NCI-H1436 (cell line): ENCODE measurements around the gene DDR1.
"Not testable (repeated sequence)": the region's sequence is repeated elsewhere in the genome, so short reads cannot be mapped to it uniquely, and the experiment has no call there.

Source experiments
- DNase-seq: peaks from one replicate; lab custom pipeline; 2025; lab: John Stamatoyannopoulos, UW

Gene DDR1

DNA sequence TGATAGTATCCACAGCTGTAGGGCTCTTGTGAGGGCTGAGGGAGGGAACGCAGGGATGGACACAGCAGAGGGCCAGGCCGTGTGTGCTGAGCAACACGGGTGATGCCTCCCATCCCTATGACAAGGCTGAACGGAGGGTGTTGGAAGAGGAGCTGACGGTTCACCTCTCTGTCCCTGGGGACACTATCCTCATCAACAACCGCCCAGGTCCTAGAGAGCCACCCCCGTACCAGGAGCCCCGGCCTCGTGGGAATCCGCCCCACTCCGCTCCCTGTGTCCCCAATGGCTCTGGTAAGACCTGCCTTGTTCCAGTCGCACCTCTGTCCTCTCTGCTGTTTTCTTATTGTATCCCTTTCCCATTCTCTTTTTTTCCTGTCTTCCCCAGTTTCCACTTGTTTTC, 10.1 kb downstream of the DDR1 start:
- DNase-seq = no peak

DNA sequence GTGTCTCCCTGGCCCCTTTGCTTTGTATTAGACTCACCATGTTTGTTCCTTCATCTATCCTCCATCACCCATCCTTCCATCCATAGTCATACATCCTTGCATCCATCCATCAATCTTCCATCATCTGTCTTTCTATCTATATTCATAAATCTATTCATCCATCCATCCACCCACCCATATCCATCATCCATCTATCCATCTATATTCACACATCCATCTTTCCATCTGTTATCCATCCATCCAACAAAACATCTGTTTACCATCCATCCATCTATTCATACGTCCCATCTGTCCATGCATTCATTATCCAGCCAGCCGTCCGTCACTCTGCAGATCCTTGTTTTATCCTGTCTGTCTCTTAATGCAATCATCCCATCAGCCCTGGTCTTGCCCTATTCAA, 10.6 kb downstream of the DDR1 start:
- DNase-seq = no peak

DNA sequence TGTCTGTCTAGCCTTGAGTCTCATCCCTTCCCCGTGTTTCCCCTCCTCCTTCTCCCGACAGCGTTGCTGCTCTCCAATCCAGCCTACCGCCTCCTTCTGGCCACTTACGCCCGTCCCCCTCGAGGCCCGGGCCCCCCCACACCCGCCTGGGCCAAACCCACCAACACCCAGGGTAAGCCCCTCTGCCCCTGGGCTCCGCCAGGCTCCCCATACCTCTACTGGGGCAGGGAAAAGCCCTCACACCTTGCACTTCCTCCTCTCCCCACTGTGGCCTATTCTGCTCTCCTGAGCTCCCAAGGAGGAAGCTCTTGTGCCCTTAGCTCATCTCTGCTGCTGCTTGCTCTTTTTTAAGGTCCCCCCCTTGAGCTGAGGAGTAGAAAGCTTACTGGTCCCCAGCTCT, 11.0 kb downstream of the DDR1 start:
- DNase-seq = no peak

DNA sequence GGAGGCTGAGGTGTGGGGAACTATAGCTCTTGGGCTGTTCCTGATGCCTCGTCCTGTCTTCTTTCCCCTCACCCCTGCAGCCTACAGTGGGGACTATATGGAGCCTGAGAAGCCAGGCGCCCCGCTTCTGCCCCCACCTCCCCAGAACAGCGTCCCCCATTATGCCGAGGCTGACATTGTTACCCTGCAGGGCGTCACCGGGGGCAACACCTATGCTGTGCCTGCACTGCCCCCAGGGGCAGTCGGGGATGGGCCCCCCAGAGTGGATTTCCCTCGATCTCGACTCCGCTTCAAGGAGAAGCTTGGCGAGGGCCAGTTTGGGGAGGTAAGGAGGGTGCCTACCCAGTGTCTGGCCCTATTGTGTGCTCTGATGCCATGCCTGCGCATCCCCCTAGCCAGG, 12.2 kb downstream of the DDR1 start:
- DNase-seq = no peak

DNA sequence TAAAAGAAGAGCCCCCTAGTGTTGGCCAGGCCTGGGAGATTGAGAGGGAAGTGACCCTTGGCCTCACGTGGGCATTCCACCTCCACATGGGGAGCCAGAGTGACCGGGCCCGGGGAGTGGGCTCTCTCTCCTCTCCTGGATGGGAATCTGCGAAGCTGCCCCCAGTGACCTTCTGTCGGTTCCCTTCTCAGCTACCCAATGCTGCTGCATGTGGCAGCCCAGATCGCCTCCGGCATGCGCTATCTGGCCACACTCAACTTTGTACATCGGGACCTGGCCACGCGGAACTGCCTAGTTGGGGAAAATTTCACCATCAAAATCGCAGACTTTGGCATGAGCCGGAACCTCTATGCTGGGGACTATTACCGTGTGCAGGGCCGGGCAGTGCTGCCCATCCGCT, 13.6 kb downstream of the DDR1 start:
- no peak for DNase-seq

DNA sequence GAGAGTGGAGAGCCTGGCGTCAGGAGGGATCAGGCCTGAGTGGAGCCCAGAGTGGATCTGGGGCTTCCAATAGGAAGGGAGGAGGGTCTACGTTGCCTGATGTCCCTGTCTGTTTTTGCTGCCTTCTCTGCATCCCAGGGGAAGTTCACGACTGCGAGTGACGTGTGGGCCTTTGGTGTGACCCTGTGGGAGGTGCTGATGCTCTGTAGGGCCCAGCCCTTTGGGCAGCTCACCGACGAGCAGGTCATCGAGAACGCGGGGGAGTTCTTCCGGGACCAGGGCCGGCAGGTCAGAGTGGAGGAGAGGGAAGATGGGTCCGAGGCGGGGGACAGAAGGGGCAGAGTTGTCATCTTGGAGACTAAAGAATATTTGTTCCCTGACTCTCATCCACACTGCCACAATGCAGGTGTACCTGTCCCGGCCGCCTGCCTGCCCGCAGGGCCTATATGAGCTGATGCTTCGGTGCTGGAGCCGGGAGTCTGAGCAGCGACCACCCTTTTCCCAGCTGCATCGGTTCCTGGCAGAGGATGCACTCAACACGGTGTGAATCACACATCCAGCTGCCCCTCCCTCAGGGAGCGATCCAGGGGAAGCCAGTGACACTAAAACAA, 14.5 kb downstream of the DDR1 start:
- DNase-seq = no peak

DNA sequence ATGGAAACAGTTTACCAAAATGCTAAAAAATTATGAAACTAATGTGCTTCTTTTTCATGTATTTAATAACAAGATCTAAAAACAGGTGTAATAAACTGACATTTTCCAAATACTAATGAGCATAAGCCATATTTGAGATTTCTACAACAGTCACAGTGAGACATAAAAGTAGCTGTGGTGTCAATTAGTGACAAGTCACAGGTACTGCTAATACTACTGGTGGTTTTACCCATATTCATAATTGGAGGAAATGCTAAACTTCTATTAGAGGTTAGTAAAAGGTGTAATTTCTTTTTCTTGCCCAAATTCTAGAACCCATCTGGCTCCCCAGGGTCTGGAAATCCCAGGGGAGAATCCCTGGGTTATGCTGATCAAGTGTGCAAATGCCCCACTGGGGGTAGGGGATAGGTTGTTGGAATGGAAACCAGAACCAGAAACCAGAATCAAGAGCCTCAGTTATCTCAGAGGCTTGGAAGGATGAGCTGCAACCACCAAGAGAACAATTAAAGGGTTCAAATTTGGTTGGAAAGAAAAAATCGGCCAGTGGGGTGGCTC, 16.6 kb downstream of the DDR1 start:
- no peak for DNase-seq

DNA sequence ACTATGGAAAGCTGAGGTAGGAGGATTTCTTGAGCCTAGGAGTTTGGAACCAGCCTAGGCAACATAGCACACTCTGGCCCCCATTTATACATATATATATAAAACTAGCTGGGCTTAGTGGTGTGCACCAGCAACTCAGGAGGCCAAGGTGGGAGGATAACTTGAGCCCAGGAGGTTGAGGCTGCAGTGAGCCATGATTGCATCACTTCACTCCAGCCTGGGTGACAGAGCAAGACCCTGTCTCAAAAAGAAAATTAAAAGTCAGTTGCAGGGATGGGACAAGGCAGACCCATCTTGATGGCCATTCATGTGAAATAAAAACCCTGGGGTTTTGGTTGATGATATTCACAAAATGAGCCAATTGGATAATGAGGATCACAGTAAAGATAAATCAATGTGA, 17.1 kb downstream of the DDR1 start:
- no peak for DNase-seq

DNA sequence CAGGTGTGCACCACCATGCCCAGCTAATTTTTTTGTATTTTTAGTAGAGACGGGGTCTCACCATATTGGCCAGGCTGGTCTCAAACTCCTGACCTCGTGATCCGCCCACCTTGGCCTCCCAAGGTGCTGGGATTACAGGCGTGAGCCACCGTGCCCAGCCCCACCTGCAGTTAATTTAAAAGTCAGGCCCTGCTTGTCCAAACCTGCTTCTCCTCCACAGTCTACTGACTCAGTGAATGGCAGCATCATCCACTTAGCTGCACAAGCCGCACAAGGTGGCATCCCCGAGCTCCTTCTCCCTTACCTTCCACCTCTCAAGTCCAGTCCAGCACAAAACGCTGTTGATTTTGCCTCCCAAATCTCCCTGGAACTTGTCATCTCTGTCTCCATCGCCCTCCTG, 17.9 kb downstream of the DDR1 start:
- DNase-seq = not testable (repeated sequence)

DNA sequence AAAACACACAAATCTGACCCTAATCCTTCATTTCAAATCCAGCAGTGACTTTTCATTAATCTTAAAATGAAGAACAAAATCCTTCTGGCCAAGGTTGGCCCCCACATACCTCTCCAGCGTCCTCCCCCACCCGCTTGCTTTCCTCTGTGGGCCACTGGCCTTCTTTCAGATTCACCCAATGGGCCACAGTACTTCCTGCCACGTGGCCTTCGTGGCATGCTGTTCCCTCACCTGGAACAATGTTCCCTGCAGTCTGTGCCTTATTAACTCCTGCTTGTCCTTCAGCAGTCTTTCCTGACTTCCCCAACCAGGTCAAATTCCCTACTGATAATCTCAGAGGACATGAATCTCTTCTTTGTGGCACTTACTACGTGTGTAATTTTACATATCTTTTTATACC, 18.4 kb downstream of the DDR1 start:
- no peak for DNase-seq

DNA sequence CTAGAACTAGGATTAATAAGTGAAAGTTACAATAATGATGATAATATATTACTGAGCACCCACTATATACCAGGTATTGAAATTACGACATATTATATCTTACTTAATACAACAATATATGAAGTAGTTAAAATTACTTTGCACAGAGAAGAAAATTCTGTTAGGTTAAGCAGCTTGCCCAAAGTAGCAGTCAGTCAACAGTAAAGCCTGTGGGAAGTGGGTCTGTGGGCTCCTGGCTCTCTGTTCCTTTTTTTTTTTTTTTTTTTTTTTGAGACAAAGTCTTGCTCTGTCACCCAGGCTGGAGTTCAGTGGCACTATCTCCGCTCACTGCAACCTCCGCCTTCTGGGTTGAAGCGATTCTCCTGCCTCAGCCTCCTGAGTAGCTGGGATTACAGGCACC, 18.9 kb downstream of the DDR1 start:
- DNase-seq = no peak

DNA sequence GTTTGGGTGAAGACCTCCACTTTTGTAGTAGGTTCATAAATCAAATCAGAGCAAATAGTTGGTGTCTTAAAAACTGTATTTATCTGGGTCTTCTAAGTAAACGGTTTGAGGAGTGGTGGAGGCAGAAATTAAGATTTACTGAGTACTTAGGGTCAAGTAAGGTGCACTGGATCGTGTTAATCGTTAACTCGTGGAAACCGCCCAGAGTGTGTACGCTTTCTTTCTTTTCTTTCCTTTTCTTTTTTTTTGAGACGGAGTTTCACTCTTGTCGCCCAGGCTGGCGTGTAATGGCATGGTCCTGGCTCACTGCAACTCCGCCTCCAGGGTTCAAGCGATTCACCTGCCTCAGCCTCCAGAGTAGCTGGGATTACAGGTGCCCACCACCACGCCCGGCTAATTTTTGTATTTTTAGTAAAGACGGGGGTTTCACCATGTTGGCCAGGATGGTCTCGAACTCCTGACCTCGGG, 23.0 kb downstream of the DDR1 start:
- not testable (repeated sequence) for DNase-seq

DNA sequence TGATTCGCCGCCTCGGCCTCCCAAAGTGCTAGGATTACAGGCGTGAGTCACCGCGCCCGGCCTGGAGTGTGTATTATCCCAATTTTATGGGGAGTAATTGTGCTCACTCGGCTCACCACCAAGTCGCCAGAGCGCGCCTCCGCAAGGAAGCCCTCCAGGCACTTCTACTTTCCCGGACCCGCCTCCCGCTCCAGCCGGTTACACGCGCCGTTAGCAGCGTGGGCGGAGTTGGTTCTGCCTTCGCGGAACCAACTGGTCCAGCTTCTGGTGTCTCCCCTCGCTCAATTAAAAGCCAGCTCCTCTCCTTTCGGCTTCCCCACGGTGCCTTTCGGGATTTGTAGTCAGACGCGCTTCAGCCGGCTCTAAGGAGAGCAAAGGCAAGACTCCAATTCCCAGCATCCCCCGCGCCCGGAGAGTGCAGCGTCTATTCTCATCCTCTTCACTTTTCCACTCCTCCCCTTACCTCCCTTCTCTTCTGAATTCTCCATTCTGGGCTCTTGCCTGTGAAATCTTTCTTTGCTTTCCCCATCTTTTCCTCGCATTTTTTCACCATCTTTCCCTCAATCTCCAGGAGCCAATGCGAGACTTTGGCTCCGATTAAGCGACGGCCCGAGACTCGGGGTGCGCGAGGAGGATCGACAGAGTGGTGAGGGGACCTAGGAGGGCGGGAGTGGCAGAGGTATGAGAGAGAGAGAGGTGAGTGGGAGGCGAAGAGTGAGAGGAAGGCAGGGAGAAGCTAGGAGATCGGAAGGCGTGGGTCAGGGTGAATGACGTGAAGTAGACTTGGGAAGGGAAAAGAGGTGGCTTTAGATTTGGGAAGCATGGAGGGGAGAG, 23.7 kb downstream of the DDR1 start, which contains the start of gene GTF2H4:
Gene GTF2H4 (plus strand): TSS at position 450 of the 834 bp plus-strand sequence.
- DNase-seq = peak; percentile 98

DNA sequence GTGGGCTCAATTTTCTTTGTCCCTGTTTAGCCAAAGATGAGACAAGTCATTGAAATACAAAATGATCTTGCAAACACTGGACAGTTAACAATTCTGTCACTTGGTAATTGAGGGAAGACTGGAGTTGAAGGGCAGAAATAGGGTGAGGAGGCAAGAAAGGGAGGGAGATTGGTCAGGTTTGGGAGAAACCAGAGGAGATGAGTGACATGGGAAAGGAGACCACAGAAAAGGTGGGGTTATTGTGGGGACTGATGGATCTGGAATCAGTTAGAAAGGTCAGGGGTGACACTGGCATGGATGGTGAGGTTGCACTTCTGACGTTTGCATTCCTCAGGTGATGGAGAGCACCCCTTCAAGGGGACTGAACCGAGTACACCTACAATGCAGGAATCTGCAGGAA, 24.4 kb downstream of the DDR1 start:
- DNase-seq = no peak

DNA sequence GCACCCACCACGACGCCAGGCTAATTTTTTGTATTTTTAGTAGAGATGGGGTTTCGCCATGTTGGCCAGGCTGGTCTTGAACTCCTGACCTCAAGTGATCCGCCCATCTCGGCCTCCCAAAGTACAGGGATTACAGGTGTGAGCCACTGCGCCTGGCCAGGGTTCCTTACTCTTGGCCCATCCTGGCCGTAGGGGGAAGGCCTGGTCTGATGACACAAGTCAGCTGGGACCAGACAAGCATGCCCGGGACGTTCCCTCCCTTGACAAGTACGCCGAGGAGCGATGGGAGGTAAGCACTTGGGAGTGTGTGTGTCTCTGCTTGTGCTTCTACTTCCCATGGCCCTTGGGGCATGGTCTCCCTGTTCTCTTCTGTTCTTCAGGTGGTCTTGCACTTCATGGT, 26.2 kb downstream of the DDR1 start:
- not testable (repeated sequence) for DNase-seq

DNA sequence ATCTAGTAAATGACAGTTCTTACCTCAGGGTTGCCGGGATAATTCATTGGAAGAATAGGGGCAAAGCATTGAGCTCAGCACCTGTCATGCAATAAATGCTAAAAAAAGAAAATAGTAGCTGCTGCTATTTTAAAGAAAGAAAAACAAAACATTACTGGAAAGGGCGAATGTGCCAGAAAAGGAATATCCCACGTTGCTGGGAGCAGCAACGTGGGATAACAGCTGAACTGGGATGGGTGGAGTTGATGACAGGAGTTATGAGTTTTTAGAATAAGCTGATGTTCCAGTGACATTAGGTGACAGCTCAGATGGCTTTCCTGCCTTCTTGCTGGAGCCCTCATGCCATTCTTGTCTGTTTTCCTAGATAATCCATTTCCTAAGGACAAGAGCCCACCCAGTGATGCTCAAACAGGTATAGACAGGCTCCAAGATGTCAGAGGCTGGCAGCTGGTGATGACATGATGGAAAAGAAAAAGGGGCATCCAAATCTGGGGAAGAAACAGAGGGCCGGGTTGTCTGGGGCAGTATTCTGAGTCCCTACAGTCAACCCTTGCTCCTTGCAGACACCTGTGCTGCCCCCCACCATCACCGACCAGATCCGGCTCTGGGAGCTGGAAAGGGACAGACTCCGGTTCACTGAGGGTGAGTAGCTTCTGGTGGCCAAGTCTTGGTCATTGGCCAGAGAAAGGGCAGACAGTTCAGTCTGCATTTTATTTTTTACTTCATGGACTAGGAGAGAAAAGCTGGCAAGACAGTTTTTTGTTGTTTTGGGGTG, 28.6 kb downstream of the DDR1 start:
- no peak for DNase-seq

DNA sequence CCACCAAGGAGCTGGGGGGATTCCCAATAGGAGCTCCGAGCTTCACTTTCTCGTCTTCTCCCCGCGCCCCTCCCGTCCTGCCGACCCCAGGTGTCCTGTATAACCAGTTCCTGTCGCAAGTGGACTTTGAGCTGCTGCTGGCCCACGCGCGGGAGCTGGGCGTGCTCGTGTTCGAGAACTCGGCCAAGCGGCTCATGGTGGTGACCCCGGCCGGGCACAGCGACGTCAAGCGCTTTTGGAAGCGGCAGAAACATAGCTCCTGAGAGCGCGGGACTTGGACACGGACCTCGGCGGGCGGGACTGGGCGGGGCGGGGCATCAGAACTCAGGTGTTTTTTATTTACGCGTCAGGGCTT, 29.4 kb downstream of the DDR1 start:
- no peak for DNase-seq

DNA sequence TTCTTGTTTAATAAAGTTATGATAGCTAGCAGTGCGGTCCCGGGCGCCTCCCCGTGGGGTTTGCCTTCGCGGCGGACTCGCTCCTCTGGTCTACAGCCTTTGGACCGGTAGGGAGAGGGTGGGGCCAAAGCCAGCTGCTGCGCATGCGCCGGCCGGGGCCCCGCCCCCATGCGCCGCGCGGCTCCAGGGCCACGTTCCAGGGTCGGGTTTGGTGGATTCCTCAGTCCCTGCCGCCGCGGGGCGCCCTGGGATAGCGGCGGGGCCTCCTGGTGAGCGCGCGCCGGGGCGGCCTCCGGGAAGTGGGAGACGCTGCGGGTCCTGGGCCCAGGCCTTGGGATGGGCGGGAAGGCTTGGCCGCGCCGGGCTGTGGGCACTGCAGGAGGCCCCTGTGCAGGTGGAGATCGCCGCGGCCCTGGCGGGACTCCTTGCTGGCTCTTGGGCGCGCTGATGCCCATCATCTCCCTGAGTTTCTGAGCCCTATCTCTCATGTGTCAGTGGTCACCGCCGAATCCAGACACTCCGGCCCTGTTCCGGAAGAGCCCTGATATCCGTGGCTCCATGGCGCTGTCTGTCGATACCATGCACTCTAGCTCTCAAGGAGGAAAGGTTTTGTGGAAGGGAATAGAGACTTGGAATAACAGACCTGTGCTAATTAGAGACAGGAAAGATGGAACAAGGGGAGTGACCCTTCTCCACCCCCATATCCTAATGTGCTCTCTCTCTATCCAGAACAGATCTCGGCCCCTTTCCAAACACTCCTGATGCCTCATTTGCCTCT, 29.9 kb downstream of the DDR1 start, which contains the start of gene VARS2:
Gene VARS2 (plus strand): TSS at position 163 of the 778 bp plus-strand sequence. CDS start 599 bp downstream, at position 762.
- peak; percentile 84 for DNase-seq

DNA sequence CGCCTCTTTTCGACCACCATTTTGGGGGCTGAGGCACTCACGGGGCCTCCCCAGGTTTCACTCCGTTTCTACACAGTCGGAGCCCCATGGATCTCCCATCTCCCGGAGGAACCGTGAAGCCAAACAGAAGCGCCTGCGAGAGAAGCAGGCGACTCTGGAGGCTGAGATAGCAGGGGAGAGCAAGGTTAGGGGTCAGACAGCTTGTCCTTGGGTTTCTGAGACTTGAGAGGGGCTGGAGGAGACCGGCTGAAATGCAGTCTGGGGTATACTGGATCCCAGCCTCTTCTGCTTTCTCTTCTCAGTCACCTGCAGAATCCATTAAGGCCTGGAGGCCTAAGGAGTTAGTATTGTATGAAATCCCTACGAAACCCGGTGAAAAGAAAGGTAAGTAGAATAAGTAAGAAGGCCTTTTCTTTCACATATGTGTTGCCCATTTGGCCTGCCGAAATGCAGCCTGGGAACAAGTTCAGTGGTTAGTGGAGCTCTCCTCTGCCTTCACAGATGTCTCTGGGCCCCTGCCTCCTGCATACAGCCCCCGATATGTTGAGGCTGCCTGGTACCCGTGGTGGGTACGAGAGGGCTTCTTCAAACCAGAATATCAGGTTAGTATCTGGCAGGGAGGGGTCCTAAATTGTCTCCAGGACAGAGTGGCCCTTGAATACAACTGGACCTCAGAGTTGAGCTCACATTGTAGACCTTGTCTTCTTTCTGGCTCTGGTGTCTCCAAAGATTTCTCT, 30.7 kb downstream of the DDR1 start:
- DNase-seq = no peak

DNA sequence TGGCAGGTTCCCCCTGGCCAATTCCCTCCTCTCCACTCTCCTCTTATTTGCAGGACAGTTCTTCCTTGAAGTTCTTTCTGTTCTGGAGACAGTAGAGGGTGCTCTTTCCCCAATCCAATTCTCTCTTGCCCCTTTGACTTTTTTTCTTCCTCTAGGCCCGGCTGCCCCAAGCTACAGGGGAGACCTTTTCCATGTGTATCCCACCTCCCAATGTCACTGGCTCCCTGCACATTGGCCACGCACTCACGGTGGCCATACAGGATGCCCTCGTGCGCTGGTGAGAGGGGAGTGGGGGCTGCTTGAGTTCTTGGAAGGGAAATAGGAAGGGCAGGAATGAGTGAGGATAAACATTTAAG, 31.2 kb downstream of the DDR1 start:
- peak; percentile 30 for DNase-seq

DNA sequence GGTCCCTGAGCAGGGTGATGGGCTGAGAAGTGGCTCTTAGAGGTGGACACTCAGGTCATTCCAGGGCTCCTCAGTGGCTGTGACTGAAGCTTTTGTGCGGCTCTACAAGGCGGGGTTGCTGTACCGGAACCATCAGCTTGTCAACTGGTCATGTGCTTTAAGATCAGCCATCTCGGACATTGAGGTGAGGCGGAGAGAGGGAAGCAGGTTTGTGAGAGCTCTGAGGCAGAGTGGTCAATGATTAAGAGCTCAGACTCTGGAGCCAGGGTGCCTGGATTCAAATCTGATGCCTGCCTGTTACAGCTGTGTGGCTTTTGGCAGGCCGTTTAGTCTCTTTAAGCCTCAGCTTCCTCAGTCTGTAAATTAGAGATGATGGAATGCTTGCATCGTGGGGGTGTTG, 32.7 kb downstream of the DDR1 start:
- no peak for DNase-seq
